ACC112 (cell line): ENCODE results near the gene ELF3.

Source experiments
- H2AFZ ChIP-seq: fragments of 200-600 bp; sonication (generic); one replicate; pipeline ENCODE4 v1.6.0; 2017; ENCODE audit warnings: antibody characterized with exemption, low read length; ENCODE audit not compliant: unreplicated experiment
- H3K27ac ChIP-seq: fragments of 200-600 bp; sonication (generic); 2 replicates; pipeline ENCODE4 v1.5.1; 2014; ENCODE audit warnings: low read depth, mild to moderate bottlenecking, antibody characterized with exemption, low read length, moderate library complexity
- H3K27me3 ChIP-seq: fragments of 200-600 bp; sonication (generic); 2 replicates; pipeline ENCODE4 v1.6.1; 2014; ENCODE audit warnings: mild to moderate bottlenecking, antibody characterized with exemption, low read length, moderate library complexity, mixed read lengths; ENCODE audit not compliant: insufficient read depth
- H3K36me3 ChIP-seq: fragments of 200-600 bp; sonication (generic); 2 replicates; pipeline ENCODE4 v1.6.1; 2016; ENCODE audit warnings: mild to moderate bottlenecking, antibody characterized with exemption, low read length, moderate library complexity, mixed read lengths; ENCODE audit not compliant: insufficient read depth
- H3K4me1 ChIP-seq: fragments of 200-600 bp; sonication (generic); one replicate; pipeline ENCODE4 v1.6.1; 2016; ENCODE audit warnings: low read length, mixed read lengths; ENCODE audit not compliant: insufficient read depth, unreplicated experiment, control insufficient read depth
- H3K4me3 ChIP-seq: fragments of 200-600 bp; sonication (generic); 2 replicates; pipeline ENCODE4 v1.5.1; 2014; ENCODE audit warnings: mild to moderate bottlenecking, low read depth, low read length
- H3K79me2 ChIP-seq: fragments of 200-600 bp; sonication (generic); one replicate; pipeline ENCODE4 v1.6.0; 2016; ENCODE audit warnings: low read length; ENCODE audit not compliant: control insufficient read depth, unreplicated experiment, insufficient read depth

ELF3 gene

GRCh38 chr1:201984446-201984845, 25.9 kb upstream of the ELF3 start:
- Histone ChIP-seq H3K4me3 (peak overlapping the region; percentile 98), H3K4me1 (peaks cover 10% of the 10 kb centered on the region), H3K36me3 (peaks cover 6% of the 10 kb centered on the region; the same call in 1 of the 2 replicates), H3K27ac (no peak overlapping the region), H2AFZ (no peak overlapping the region), H3K27me3 (no peaks in the 10 kb centered on the region), H3K79me2 (peaks cover 24% of the 10 kb centered on the region)

GRCh38 chr1:201985355-201985754, 25.0 kb upstream of the ELF3 start:
- Histone ChIP-seq H3K27me3 (no peaks in the 10 kb centered on the region), H3K36me3 (peaks cover 6% of the 10 kb centered on the region; the same call in 1 of the 2 replicates), H3K27ac (no peak overlapping the region), H3K4me3 (no peak overlapping the region), H3K4me1 (peaks cover 10% of the 10 kb centered on the region), H2AFZ (no peak overlapping the region), H3K79me2 (peaks cover 24% of the 10 kb centered on the region)

- Histone ChIP-seq H2AFZ (no peak overlapping the region), H3K36me3 (peaks cover 12% of the 10 kb centered on the region; the same call in 1 of the 2 replicates), H3K27ac (no peak overlapping the region), H3K27me3 (no peaks in the 10 kb centered on the region), H3K4me1 (peaks cover 10% of the 10 kb centered on the region), H3K4me3 (no peak overlapping the region), H3K79me2 (peaks cover 23% of the 10 kb centered on the region)
Measured at GRCh38 chr1:201988601-201989000, 21.8 kb upstream of the ELF3 start.

GRCh38 chr1:201989354-201990128, 20.8 kb upstream of the ELF3 start:
- H3K36me3 ChIP-seq: peaks cover 12% of the 10 kb centered on the region; the same call in 1 of the 2 replicates

GRCh38 chr1:201990427-201990826, 20.0 kb upstream of the ELF3 start:
- no peak overlapping the region for H3K27ac ChIP-seq
- no peaks in the 10 kb centered on the region for H3K4me1 ChIP-seq
- no peak overlapping the region for H2AFZ ChIP-seq
- peaks cover 5% of the 10 kb centered on the region for H3K79me2 ChIP-seq
- H3K27me3 ChIP-seq: no peaks in the 10 kb centered on the region
- H3K4me3 ChIP-seq: no peak overlapping the region
- H3K36me3 ChIP-seq: peaks cover 12% of the 10 kb centered on the region

More at GRCh38 chr1:201989354-201990128, 20.8 kb upstream of the ELF3 start:
- Histone ChIP-seq H3K27me3 (no peaks in the 10 kb centered on the region), H2AFZ (no peak overlapping the region), H3K4me1 (peaks cover 2% of the 10 kb centered on the region), H3K4me3 (no peak overlapping the region), H3K27ac (no peak overlapping the region), H3K79me2 (peaks cover 14% of the 10 kb centered on the region)

GRCh38 chr1:201999625-202000238, 10.7 kb upstream of the ELF3 start:
- H3K27me3 ChIP-seq: no peaks in the 10 kb centered on the region
- no peak overlapping the region for H3K4me3 ChIP-seq
- H3K79me2 ChIP-seq: no peaks in the 10 kb centered on the region
- no peak overlapping the region for H3K27ac ChIP-seq
- H3K36me3 ChIP-seq: peaks cover 10% of the 10 kb centered on the region
- no peaks in the 10 kb centered on the region for H3K4me1 ChIP-seq
- H2AFZ ChIP-seq: no peak overlapping the region

- no peaks in the 10 kb centered on the region for H3K79me2 ChIP-seq
- no peak overlapping the region for H2AFZ ChIP-seq
- H3K4me3 ChIP-seq: no peak overlapping the region
- no peaks in the 10 kb centered on the region for H3K27me3 ChIP-seq
- H3K36me3 ChIP-seq: peaks cover 10% of the 10 kb centered on the region; the same call in 1 of the 2 replicates
- no peaks in the 10 kb centered on the region for H3K4me1 ChIP-seq
- H3K27ac ChIP-seq: no peak overlapping the region
Measured at GRCh38 chr1:202002507-202002906, 7.9 kb upstream of the ELF3 start.

GRCh38 chr1:202004711-202005110, 5.7 kb upstream of the ELF3 start:
- no peak overlapping the region for H3K4me3 ChIP-seq
- H3K4me1 ChIP-seq: no peaks in the 10 kb centered on the region
- H3K27ac ChIP-seq: no peak overlapping the region
- peaks cover 10% of the 10 kb centered on the region; the same call in 1 of the 2 replicates for H3K36me3 ChIP-seq
- H3K79me2 ChIP-seq: no peaks in the 10 kb centered on the region
- H3K27me3 ChIP-seq: no peaks in the 10 kb centered on the region
- H2AFZ ChIP-seq: no peak overlapping the region

GRCh38 chr1:202005958-202006357, 4.4 kb upstream of the ELF3 start:
- Histone ChIP-seq H3K4me3 (no peak overlapping the region), H2AFZ (no peak overlapping the region), H3K27ac (no peak overlapping the region), H3K79me2 (no peaks in the 10 kb centered on the region), H3K27me3 (no peaks in the 10 kb centered on the region), H3K4me1 (no peaks in the 10 kb centered on the region), H3K36me3 (0 out of 2 replicates have a peak, but pooled peaks cover 6% of the 10 kb centered on the region)

GRCh38 chr1:202007304-202007703, 3.1 kb upstream of the ELF3 start:
- Histone ChIP-seq H3K4me1 (no peaks in the 10 kb centered on the region), H2AFZ (no peak overlapping the region), H3K79me2 (no peaks in the 10 kb centered on the region), H3K27ac (no peak overlapping the region), H3K36me3 (0 out of 2 replicates have a peak, but pooled peaks cover 6% of the 10 kb centered on the region), H3K27me3 (no peaks in the 10 kb centered on the region), H3K4me3 (no peak overlapping the region)
